ENCODE data around the gene UST. TPM values are rescaled to one million over a fixed set of nuclear protein-coding genes. Genes with fewer than 3 reads are reported as not detected.

Gene UST
- polyA plus RNA-seq, 1 donor from 2014 or later = 7.5 TPM

DNA sequence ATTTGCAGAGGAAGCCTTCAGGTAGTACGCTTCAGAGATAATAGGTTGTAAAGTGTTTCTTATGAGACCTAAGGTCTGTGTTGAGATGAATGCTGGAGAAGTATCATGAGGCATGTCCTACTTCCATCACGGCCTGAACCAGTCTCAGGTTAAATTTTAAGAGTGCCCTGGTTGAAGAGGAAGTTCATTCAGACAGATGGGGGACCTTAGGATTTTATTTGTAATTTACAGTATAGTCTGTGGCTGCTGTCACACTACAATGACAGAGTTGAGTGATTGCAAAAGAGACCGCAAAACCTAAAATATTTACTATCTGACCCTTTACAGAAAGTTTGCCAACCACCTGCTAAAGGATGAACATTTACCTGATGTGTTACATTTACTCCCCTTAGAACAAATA is 70.9 kb downstream of the UST start:
- no peak overlapping the region for H3K4me2 ChIP-seq (ENCODE audit: low read length)
- TF ChIP-seq EZH2 (IDR thresholded peaks at IDR 0.05; ENCODE audit: borderline replicate concordance, insufficient read depth, low read length, poor library complexity, severe bottlenecking) (no peak), TAF1 (IDR thresholded peaks at IDR 0.05; ENCODE audit: low read depth) (no peak), RAD21 (conservative IDR thresholded peaks at IDR 0.05) (no peak), SMC3 (conservative IDR thresholded peaks at IDR 0.05; ENCODE audit: poor library complexity) (no peak), EP300 (conservative IDR thresholded peaks at IDR 0.05; ENCODE audit: poor library complexity, severe bottlenecking) (no peak), MXI1 (conservative IDR thresholded peaks at IDR 0.05; ENCODE audit: poor library complexity, severe bottlenecking) (no peak), POLR2AphosphoS5 (IDR thresholded peaks at IDR 0.05) (no peak)
- TF ChIP-seq, protein P1, sequence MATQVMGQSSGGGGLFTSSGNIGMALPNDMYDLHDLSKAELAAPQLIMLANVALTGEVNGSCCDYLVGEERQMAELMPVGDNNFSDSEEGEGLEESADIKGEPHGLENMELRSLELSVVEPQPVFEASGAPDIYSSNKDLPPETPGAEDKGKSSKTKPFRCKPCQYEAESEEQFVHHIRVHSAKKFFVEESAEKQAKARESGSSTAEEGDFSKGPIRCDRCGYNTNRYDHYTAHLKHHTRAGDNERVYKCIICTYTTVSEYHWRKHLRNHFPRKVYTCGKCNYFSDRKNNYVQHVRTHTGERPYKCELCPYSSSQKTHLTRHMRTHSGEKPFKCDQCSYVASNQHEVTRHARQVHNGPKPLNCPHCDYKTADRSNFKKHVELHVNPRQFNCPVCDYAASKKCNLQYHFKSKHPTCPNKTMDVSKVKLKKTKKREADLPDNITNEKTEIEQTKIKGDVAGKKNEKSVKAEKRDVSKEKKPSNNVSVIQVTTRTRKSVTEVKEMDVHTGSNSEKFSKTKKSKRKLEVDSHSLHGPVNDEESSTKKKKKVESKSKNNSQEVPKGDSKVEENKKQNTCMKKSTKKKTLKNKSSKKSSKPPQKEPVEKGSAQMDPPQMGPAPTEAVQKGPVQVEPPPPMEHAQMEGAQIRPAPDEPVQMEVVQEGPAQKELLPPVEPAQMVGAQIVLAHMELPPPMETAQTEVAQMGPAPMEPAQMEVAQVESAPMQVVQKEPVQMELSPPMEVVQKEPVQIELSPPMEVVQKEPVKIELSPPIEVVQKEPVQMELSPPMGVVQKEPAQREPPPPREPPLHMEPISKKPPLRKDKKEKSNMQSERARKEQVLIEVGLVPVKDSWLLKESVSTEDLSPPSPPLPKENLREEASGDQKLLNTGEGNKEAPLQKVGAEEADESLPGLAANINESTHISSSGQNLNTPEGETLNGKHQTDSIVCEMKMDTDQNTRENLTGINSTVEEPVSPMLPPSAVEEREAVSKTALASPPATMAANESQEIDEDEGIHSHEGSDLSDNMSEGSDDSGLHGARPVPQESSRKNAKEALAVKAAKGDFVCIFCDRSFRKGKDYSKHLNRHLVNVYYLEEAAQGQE (IDR thresholded peaks at IDR 0.05; ENCODE audit: borderline replicate concordance) = no peak
- TF ChIP-seq, protein P2, sequence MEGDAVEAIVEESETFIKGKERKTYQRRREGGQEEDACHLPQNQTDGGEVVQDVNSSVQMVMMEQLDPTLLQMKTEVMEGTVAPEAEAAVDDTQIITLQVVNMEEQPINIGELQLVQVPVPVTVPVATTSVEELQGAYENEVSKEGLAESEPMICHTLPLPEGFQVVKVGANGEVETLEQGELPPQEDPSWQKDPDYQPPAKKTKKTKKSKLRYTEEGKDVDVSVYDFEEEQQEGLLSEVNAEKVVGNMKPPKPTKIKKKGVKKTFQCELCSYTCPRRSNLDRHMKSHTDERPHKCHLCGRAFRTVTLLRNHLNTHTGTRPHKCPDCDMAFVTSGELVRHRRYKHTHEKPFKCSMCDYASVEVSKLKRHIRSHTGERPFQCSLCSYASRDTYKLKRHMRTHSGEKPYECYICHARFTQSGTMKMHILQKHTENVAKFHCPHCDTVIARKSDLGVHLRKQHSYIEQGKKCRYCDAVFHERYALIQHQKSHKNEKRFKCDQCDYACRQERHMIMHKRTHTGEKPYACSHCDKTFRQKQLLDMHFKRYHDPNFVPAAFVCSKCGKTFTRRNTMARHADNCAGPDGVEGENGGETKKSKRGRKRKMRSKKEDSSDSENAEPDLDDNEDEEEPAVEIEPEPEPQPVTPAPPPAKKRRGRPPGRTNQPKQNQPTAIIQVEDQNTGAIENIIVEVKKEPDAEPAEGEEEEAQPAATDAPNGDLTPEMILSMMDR (IDR thresholded peaks at IDR 0.05; ENCODE audit: poor library complexity, severe bottlenecking) = no peak

DNA sequence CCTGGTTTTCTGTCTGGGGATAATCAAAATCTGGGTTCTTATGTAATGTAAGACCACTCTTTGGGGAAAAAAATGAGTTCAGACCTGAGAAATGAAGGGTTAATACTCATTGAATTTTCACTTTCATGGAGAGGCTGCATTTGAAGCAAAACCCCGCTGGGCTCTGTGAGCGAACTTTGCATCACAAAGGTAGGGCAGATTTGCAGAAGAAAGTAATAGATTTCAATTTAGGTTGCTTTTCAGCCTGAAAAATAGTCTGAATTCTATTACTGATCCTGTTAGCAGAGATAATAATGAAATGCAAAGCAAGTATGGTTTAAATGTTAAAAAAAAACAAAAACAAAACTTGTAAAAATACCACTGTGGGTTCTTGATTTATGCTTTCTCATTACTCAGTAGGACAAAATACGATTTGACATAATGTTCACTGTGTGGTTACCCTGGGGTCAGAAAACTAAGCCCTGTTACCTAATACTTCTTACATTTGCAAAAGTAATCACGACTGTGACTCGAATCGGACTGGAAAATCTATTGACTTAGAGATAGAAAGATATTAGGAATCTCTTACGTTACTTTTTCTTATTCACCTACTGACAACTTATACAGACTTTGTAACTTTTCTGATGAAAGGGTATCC is 72.2 kb downstream of the UST start:
- Histone ChIP-seq H3K9me2 (ENCODE audit: insufficient read depth, low read length) (no peaks in the 10 kb centered on the region), H3F3A (ENCODE audit: insufficient read depth, low read length, poor library complexity, severe bottlenecking) (no peaks in the 10 kb centered on the region), H3K9me3 (ENCODE audit: low read length) (no peaks in the 10 kb centered on the region), H3K79me2 (replicated peaks; ENCODE audit: insufficient read depth, low read length) (no peaks in the 10 kb centered on the region), H3K27me3 (ENCODE audit: insufficient read depth, low read depth, low read length) (no peaks in the 10 kb centered on the region), H3K36me3 (ENCODE audit: insufficient read depth, low read length) (no peaks in the 10 kb centered on the region), H3K4me2 (ENCODE audit: low read length) (no peak overlapping the region), H4K20me1 (ENCODE audit: insufficient read depth) (no peaks in the 10 kb centered on the region), H3K4me3 (ENCODE audit: low read length) (no peak overlapping the region), H2AFZ (ENCODE audit: low read depth, low read length) (no peak overlapping the region), H3K9ac (ENCODE audit: low read length) (no peak overlapping the region), H3K27ac (ENCODE audit: low read length) (no peak overlapping the region)
- no peak for TF ChIP-seq RAD21 (conservative IDR thresholded peaks at IDR 0.05)

More for the DNA sequence above, 70.9 kb downstream of the UST start:
- H3K9me3 ChIP-seq (ENCODE audit: low read length) = no peaks in the 10 kb centered on the region
- H2AFZ ChIP-seq (ENCODE audit: low read depth, low read length) = no peak overlapping the region
- no peaks in the 10 kb centered on the region for H3K27me3 ChIP-seq (ENCODE audit: insufficient read depth, low read depth, low read length)
- H3K79me2 ChIP-seq (replicated peaks; ENCODE audit: insufficient read depth, low read length) = no peaks in the 10 kb centered on the region
- H3K36me3 ChIP-seq (ENCODE audit: insufficient read depth, low read length) = no peaks in the 10 kb centered on the region
- no peaks in the 10 kb centered on the region for H3K9me2 ChIP-seq (ENCODE audit: insufficient read depth, low read length)
- no peak overlapping the region for H3K4me3 ChIP-seq (ENCODE audit: low read length)
- no peaks in the 10 kb centered on the region for H4K20me1 ChIP-seq (ENCODE audit: insufficient read depth)
- H3F3A ChIP-seq (ENCODE audit: insufficient read depth, low read length, poor library complexity, severe bottlenecking) = no peaks in the 10 kb centered on the region
- no peak overlapping the region for H3K9ac ChIP-seq (ENCODE audit: low read length)
- H3K27ac ChIP-seq (ENCODE audit: low read length) = no peak overlapping the region
